Spinal cord (tissue), 10 donors: ENCODE measurements around the gene GNPTAB. TPM values are rescaled to one million over a fixed set of nuclear protein-coding genes. Genes with fewer than 3 reads are reported as not detected.
A peak's percentile ranks its signal among the peaks of the same experiment; 100 is the strongest.

ENCODE experiments used
- DNase-seq, 6 donors: peaks; one replicate each; pipeline versions ENCODE4 v3.0.0 to v3.0.0-alpha.2; 2013 to 2015; ENCODE audit warnings: low spot score in 6 of 6, low read depth in 4 of 6
- H3K27ac ChIP-seq: one replicate; pipeline ENCODE4 v1.5.1; 2013; ENCODE audit warnings: low read depth, low read length, control low read depth
- H3K27me3 ChIP-seq: one replicate; pipeline ENCODE4 v1.6.1; 2013; ENCODE audit warnings: low read length; ENCODE audit not compliant: control insufficient read depth, insufficient read depth
- H3K36me3 ChIP-seq: one replicate; pipeline ENCODE4 v1.6.1; 2013; ENCODE audit warnings: low read length; ENCODE audit not compliant: control insufficient read depth, insufficient read depth
- H3K4me1 ChIP-seq: one replicate; pipeline ENCODE4 v1.6.1; 2013; ENCODE audit warnings: low read length; ENCODE audit not compliant: control insufficient read depth, insufficient read depth
- H3K4me3 ChIP-seq: one replicate; pipeline ENCODE4 v1.5.1; 2013; ENCODE audit warnings: low read depth, low read length, control low read depth
- H3K9me3 ChIP-seq: one replicate; pipeline ENCODE4 v1.6.1; 2013; ENCODE audit warnings: low read length; ENCODE audit not compliant: control insufficient read depth, insufficient read depth
- WGBS: methylation state at CpG from one replicate; pipeline ENCODE4 v1.1.5; 2013; ENCODE audit warnings: missing lambda C conversion rate; ENCODE audit not compliant: insufficient coverage; 5-methylcytosine and 5-hydroxymethylcytosine counted together
- polyA plus RNA-seq, 2 donors: library from polyadenylated mRNA; unstranded; fragments of 120-200 nt; gene quantifications; one replicate each; pipeline ENCODE4 v1.2.1, GENCODE V29; 2013; ENCODE audit not compliant: insufficient read length in 2 of 2
- total RNA-seq, 2 donors: library from RNA; depleted of rRNA in 1 of 2; stranded (reverse); fragments of 120-200 nt in 1 of 2; fragments of >200 nt in 1 of 2; gene quantifications; one replicate each; pipeline versions ENCODE4 v1.2.3 to v1.2.4, GENCODE V29; 2013 to 2014
- donor health status: healthy.

GNPTAB gene
- total and polyA plus RNA-seq, 4 donors: 33.3 to 63.4 (median 59.5) TPM

GRCh38 chr12:101713930-101714329 is 116.8 kb downstream of the GNPTAB start:
- no peaks in the 10 kb centered on the region for H3K9me3 ChIP-seq
- DNase-seq: no peak
- H3K4me3 ChIP-seq: no peak overlapping the region
- no peaks in the 10 kb centered on the region for H3K4me1 ChIP-seq
- peak overlapping the region; percentile 74 for H3K27ac ChIP-seq
- no peaks in the 10 kb centered on the region for H3K36me3 ChIP-seq
- WGBS: no CpG with 5 or more reads among the region's 2 CpGs
- no peaks in the 10 kb centered on the region for H3K27me3 ChIP-seq

- Histone ChIP-seq H3K4me3 (peak overlapping the region; percentile 3), H3K9me3 (no peaks in the 10 kb centered on the region), H3K27ac (peak overlapping the region; percentile 74), H3K36me3 (no peaks in the 10 kb centered on the region), H3K4me1 (no peaks in the 10 kb centered on the region), H3K27me3 (no peaks in the 10 kb centered on the region)
- peak in 1 of 6 donors; percentile 66 for DNase-seq
- WGBS: 28% methylated on average over 4 of the region's 5 CpGs
Measured at GRCh38 chr12:101713059-101713682, 117.6 kb downstream of the GNPTAB start.

GRCh38 chr12:101710288-101710687 is 120.5 kb downstream of the GNPTAB start:
- Histone ChIP-seq H3K9me3 (no peaks in the 10 kb centered on the region), H3K27ac (no peak overlapping the region), H3K27me3 (no peaks in the 10 kb centered on the region), H3K4me3 (no peak overlapping the region), H3K4me1 (no peaks in the 10 kb centered on the region), H3K36me3 (no peaks in the 10 kb centered on the region)
- no CpG with 5 or more reads among the region's 4 CpGs for WGBS
- no peak for DNase-seq

- no peaks in the 10 kb centered on the region for H3K4me1 ChIP-seq
- H3K36me3 ChIP-seq: no peaks in the 10 kb centered on the region
- no peaks in the 10 kb centered on the region for H3K9me3 ChIP-seq
- H3K27ac ChIP-seq: no peak overlapping the region
- DNase-seq: no peak
- H3K4me3 ChIP-seq: no peak overlapping the region
- no peaks in the 10 kb centered on the region for H3K27me3 ChIP-seq
Measured at GRCh38 chr12:101707131-101707782, 123.5 kb downstream of the GNPTAB start.

- no peaks in the 10 kb centered on the region for H3K9me3 ChIP-seq
- H3K27me3 ChIP-seq: no peaks in the 10 kb centered on the region
- H3K4me3 ChIP-seq: no peak overlapping the region
- H3K27ac ChIP-seq: no peak overlapping the region
- WGBS: no CpG with 5 or more reads among the region's 1 CpG
- no peaks in the 10 kb centered on the region for H3K36me3 ChIP-seq
- DNase-seq: no peak
- no peaks in the 10 kb centered on the region for H3K4me1 ChIP-seq
Measured at GRCh38 chr12:101706403-101706802, 124.4 kb downstream of the GNPTAB start.

GRCh38 chr12:101703487-101703886 is 127.3 kb downstream of the GNPTAB start:
- H3K27me3 ChIP-seq: no peaks in the 10 kb centered on the region
- no peak for DNase-seq
- no peak overlapping the region for H3K4me3 ChIP-seq
- H3K27ac ChIP-seq: no peak overlapping the region
- H3K4me1 ChIP-seq: peaks cover 7% of the 10 kb centered on the region
- no peaks in the 10 kb centered on the region for H3K36me3 ChIP-seq
- 68% methylated on average over 2 of the region's 3 CpGs for WGBS
- H3K9me3 ChIP-seq: no peaks in the 10 kb centered on the region

- peak overlapping the region; percentile 33 for H3K27ac ChIP-seq
- no peaks in the 10 kb centered on the region for H3K27me3 ChIP-seq
- H3K36me3 ChIP-seq: no peaks in the 10 kb centered on the region
- H3K4me1 ChIP-seq: peaks cover 19% of the 10 kb centered on the region
- H3K4me3 ChIP-seq: no peak overlapping the region
- WGBS: no CpG with 5 or more reads among the region's 2 CpGs
- H3K9me3 ChIP-seq: no peaks in the 10 kb centered on the region
- no peak for DNase-seq
Measured at GRCh38 chr12:101700299-101700820, 130.4 kb downstream of the GNPTAB start.

GRCh38 chr12:101698800-101699347 is 131.9 kb downstream of the GNPTAB start:
- H3K9me3 ChIP-seq: no peaks in the 10 kb centered on the region
- peak in 2 of 6 donors; percentile 54 to 65 for DNase-seq
- H3K27ac ChIP-seq: peak overlapping the region; percentile 84
- H3K4me1 ChIP-seq: peaks cover 19% of the 10 kb centered on the region
- H3K4me3 ChIP-seq: peak overlapping the region; percentile 81
- no peaks in the 10 kb centered on the region for H3K27me3 ChIP-seq
- WGBS: 30% methylated on average over 6 of the region's 12 CpGs
- no peaks in the 10 kb centered on the region for H3K36me3 ChIP-seq

GRCh38 chr12:101697930-101698799 is 132.6 kb downstream of the GNPTAB start:
- Histone ChIP-seq H3K9me3 (no peaks in the 10 kb centered on the region), H3K4me3 (peak overlapping the region; percentile 81), H3K27ac (peak overlapping the region; percentile 84), H3K36me3 (no peaks in the 10 kb centered on the region), H3K4me1 (peaks cover 19% of the 10 kb centered on the region), H3K27me3 (no peaks in the 10 kb centered on the region)
- DNase-seq: peak in 3 of 6 donors; percentile 39 to 78 (median 71)
- WGBS: under 1% methylated on average over 56 of the region's 67 CpGs
